HG03196 (cell line): ENCODE results near the gene EIF5.
"Not testable (repeated sequence)": the region's sequence is repeated elsewhere in the genome, so short reads cannot be mapped to it uniquely, and the experiment has no call there.

ENCODE experiments used
- ATAC-seq: cut with Tn5 transposase; IDR thresholded peaks from one replicate; pipeline ENCODE4 v1.9.1; 2021; ENCODE audit not compliant: unreplicated experiment

EIF5 gene

DNA sequence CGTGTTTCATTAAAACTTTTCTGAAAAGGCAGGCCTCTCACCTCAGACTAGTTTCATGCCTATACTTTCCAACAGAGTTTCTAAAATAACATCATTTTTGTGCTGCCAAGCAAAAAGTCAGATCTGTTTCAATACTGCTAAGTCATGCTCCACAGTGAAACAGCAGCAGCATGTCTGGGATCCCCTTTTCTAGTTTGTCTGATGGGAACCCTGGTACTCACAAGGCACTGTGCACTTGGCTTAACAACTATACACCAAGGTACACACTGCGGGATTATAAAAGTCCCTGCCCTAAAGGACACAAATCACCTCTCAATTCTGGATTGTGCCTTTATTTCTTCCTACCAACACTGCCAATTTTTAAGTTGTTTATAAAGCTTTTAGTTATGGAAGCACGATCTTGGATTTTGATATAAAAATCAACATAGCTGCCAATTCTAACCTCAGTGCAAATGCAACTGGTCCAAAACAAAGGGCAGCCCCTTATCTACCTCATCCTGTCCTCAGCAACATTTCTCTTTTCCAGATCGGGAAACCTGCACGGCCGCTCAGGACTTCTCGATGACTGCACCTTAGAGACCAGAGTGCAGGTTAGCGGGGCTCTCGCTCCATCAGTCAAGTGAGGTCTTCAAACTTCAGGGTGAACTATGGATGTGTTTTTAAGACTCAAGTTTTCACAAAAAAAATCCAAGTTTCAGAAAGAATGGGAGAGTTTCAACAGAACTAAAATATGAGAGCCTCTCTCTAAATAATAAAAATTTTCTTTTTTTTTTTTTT is 1.7 kb upstream of the EIF5 start:
- no peak for ATAC-seq

DNA sequence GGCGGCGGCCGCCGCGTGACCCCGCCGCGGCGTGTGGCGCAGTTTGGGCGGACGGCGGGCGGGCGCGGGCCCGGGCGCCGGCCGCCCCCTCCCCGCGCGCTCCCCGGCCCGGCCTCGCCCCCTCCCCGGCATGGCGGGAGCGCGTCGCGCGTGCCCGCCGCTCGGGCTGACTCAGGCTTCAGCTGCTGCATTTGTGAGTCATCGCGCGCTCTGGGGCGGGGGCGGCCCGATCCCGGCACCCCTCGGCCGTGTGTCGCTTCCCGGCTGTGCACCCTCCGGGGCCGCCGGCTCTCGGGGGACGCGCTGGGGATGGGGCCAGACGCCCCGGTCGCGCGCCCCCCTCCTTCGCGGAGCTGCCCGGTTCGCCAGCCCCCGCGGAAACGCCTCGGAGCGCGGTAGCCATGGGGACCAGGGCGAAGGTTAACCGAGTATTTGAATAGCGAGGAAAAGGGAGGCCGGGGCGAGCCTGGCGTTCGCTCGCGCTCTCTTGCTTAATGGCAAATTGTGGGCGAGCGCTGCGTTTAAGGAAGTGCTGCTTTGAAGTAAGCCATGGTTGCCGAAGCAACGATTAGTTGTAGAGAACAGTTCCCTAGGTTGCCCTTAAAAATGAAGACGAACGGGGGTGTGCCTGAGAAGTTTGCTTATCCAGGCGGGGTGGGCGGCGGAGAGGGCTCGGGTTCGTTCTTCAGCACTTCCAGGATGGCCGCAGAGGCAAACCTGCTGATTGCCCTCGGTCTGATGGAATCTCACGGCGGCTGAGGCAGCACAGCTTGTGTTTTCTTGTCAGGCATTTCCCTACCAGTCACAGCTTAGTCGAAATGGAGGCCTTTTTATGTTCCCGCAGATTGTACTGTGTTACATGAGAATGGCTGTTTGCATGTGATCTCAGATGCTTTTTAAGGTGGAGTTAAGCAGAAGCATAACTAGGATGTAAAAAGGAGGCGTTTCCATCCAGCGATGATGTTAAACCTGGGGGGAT is 896 bp downstream of the EIF5 start:
- peak; percentile 22 for ATAC-seq

DNA sequence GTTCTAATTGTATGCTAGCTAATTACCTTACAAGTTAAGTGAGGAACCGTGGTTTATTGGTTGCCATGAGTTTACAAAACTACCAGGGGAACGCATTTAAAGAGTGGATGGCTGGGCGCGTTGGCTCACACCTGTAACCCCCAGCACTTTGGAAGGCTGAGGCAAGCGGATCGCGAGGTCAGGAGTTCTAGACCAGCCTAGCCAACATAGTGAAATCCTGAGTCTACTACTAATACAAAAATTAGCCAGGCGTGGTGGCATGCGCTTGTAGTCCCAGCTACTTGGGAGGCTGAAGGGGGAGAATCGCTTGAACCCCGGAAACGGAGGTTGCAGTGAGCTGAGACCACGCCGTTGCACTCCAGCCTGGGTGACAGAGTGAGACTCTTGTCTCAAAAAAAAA is 2.2 kb downstream of the EIF5 start:
- no peak for ATAC-seq

DNA sequence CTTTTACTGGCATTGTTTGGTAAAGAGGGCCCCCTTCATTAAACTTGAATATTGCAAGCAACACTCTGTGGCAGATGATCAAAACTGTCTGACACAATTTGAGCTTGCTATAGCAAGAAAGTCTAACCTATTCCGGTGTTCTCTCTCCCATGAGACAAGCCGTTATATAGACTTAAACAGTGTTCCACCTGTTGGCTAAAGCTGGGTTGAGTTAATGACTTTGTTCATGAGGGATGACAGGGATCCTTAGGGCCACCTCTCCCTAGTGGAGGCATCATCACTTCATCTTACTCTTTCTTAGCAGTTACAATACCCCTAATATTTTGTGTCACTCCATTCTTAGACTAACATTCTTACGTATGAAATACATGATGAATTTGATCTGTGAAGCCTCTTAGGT is 3.8 kb downstream of the EIF5 start:
- ATAC-seq: no peak

DNA sequence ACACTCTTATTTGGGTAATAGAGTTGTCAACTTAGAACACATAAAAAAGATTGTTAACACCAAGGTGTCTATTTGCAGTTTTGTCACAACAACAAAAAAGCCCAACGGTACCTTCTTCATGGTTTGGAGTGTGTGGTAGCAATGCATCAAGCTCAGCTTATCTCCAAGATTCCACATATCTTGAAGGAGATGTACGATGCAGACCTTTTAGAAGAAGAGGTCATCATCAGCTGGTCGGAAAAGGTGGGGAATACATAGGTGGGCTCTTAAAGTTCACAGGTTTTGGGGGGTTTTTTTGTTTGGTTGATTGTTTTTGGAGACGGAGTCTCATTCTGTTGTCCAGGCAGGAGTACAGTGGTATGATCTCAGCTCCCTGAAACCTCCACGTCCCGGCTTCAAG is 5.5 kb downstream of the EIF5 start:
- no peak for ATAC-seq

DNA sequence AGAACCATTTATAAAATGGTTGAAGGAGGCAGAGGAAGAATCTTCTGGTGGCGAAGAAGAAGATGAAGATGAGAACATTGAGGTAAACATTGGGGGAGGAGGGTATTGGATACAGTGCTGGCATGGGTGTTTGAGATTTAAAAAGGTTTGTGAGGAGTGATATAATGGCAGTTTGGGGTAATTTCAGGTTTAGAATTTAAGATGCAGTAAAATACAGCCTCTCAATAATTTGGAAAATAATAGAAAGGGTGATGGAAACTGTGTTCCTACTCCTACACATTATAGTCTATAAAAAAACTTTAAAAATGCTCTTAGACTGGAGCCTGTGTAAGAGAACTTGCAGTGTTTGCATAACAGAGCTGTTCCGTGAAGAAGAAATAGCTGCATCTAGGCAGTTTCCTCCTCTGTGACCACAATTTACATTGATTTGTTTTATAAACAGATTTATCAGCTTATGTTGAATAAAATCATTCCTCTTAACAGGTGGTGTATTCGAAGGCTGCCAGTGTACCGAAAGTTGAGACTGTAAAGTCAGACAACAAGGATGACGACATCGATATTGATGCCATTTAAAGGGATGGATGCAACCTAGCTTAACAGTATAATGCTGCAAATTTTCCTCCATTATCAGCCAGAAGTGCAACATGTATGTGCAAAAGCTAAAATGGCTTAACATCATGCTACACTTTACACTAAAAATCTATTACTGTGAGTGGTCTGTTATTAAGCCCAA is 6.6 kb downstream of the EIF5 start:
- no peak for ATAC-seq

DNA sequence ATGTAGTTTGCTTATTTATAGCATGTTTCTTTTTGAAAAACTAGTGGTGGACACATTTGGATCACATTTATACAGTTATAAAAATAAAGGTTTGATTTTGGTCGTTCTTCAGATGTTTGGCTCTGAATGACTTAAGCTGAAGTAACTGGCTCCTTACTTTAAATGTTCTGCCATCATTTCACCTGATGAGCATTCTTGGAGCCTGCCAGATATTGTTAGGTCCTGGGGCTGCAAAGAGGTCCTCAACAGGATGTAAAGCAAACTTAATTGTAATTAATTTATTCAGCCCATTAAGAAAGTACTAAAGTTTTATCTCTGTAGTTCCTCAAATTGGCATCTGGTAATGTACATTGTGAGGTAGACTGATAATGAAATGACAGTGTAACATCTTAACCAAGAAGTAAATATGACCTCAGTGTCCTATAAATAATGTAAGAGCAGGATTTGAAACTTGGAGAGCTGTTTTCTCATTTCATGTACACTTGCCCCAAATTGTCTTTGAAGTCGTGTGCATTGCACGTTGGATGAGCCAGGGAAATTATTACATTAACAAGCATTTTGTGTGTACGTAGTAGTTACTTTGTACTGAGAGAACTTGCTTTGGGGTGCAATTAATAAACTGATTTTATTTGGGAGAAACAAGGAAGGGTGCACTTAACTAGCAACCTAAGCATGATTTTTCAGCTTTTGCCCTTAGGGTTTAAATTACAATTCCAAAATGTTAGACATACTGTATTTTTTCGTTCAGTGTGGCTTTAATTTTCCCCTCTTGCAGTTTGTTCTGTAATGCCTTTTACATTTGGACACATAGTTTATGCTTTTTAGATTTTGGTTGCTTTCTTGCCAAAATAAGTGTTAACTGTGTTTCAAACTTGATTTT is 7.5 kb downstream of the EIF5 start:
- ATAC-seq: no peak

DNA sequence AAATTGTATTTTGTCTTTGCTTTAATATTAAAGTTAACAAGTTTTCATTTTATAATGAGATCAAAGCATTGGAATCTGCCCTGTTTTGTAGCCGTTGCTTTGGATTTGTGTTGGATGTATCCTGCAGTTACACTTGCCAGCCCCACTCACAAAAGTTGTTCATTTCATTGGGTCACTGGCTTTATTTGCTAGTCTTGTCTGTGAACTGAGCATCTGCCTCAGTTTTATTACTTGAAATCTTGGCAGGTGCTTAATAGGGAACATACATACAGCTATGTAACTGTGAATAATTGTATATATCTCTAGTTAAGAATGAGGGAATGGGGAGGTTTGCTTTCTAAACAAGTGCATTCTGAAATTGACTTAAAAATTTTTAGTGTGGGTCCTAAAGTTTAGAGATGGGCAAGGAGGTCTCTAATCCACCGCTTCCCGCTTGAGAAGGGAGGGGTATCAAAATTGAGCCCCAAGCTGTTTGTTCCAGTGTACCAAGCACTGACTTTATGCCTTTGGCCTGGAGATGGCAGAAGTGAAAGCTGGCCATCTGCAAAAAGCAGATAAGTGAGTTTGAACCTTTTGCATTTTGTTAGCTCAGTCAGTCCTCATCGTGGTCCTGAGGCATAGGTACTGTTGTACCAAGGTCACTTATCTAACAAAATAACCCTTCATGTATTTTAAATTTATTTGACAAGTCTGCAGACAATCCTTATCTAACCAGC is 9.3 kb downstream of the EIF5 start:
- no peak for ATAC-seq

DNA sequence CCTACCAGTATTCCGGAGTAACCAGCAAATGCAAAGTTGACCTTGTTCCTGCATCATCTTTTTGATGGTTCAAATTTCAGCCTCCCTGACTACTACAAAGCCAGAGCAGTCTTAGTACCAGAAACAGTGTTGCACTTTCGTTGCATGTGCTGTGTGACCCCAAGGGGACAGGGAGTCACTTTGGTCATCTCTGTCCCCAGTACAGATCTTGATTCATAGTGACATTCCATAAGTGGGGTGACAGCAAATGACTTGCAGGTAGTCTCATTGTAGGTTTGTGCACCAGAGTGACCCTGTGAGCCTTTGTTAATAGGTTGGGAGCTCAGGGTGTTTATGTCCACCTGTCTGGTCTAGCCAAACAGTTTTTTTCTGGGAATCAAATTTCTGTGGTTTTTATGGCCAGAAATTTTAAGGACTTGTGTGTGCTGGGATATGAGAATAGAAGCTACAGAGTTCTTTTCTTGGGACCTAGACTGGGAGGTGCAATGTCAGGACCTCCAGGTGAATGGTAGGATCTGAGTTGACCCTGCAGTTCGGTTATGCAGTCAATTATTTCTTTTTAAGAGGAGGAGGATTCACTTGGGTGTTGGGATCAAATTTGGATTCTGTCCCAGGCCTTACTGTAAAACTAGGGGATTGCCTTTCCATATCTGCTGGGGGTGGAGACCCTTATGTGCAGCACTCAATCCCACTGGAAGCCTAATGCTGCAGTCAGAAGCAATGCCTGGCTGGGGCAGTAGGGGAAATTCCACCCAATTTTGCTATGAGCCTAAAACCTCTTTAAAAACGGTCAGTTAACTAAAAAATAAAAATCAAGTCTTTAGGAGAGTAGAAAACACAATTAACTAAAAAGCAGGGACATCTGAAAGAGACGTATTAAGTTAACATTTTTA is 10.1 kb downstream of the EIF5 start:
- ATAC-seq: no peak

DNA sequence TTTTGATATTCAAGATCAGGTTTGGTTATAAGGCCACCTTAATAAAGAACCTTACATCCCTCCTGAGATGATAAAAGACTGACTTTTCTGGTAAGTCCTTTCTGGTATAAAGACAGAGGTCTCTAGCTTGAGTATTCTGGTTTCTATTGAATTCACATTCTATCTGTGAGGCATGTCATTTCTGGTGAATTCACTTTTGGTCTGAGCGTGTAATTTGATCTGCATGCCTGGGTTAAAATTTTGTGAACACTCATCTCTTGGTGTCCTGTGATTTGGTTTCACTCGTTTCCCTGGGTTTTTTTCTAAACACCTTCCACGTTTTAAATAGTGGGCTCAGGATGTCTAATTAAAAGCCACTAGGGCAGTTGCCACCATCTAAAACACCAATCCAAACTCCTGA is 12.2 kb downstream of the EIF5 start:
- no peak for ATAC-seq

DNA sequence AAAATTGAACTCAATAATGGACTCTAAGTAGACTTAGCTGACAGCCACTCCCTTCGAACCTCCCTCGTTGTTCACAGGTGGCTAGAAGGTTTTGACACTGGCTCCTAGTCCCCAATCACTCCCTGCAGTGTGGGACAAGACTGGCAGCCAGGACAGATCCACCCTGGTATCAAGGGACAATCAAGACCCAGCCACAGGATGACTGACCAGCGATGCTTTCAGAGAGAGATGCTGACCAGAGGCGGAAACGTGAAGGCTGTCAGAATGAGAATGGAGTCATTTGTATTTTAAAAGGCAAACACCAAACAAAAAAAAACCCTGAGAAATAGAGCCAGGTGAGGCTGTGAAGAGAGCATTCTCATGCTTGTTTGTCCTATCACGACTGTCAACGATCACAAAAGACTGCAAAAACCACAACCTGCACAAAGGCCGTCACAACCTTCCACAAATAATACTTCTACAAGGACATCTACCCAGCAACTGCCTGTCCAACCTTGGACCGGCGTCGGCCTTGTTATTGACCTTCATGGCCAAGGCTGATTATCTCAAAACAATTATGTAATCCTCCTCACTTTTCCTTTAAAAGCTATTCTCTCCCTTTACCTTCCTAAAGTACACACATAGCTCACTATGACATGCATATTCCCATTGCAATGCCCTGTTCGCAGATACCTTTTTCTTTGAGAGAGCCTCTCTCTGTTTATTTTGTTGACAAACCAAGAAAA is 13.2 kb downstream of the EIF5 start:
- no peak for ATAC-seq

DNA sequence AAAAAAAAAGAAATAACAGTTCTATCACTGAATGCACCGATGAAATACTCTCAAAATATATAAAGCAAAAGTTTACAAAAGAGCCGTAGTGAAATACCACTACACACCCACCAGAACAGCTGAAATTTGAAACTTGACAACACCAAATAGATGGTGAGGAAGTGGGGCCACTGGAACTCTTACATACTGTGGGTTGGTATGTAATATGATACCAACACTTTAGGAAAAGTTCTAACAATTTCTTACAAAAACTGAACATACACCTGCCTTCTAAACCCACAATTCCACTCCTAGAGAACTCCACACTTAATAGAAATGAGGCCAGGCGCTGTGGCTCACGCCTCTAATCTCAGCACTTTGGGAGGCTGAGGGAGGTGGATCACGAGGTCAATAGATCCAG is 14.1 kb downstream of the EIF5 start:
- ATAC-seq: no peak

DNA sequence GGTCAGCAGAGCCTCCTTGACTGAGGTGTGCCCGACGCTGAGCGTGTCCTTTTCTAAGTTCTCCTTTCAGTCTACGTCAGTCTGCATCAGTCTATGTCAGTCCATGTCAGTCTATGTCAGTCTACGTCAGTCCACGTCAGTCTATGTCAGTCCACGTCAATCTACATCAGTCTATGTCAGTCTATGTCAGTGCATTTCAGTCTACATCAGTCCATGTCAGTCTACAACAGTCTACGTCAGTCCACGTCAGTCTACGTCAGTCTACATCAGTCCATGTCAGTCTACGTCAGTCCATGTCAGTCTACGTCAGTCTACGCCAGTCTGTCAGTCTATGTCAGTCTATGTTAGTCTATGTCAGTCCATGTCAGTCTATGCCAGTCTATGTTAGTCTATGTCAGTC is 15.9 kb downstream of the EIF5 start:
- ATAC-seq: no peak

DNA sequence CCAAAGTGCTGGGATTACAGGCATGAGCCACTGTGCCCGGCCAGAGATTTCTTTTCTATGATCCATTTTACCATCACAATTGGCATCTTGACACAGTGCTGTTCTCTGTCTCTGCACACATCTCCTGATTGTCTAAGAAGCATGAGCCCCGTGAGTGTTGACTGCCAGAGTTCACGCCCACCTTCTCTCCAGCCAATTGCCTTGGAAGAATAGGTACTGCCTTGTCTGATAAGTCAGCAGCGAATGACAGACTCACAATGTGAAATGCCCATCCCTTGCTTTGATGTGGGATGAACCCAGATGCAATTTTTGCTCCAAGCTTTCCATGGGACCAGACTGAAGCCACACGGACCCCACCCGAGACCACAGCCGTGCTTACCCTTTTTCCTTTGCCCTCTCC is 19.3 kb downstream of the EIF5 start:
- no peak for ATAC-seq

DNA sequence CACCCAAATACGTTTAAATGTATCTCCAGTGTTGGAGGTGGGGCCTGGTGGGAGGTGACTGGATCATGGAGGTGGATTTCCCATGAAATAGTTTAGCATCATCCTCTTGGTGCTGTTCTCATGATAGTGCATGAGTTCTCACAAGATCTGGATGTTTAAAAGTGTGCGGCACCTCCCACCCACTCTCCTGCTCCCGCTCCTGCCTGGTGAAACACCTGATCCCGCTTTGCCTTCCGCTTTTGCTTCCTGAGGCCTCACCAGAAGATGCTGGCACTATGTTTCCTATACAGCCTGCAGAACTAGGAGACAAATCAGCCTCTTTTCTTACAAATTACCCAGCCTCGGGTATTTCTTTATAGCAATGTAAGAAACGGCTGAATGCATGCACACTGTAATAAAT is 20.1 kb downstream of the EIF5 start:
- ATAC-seq: no peak

DNA sequence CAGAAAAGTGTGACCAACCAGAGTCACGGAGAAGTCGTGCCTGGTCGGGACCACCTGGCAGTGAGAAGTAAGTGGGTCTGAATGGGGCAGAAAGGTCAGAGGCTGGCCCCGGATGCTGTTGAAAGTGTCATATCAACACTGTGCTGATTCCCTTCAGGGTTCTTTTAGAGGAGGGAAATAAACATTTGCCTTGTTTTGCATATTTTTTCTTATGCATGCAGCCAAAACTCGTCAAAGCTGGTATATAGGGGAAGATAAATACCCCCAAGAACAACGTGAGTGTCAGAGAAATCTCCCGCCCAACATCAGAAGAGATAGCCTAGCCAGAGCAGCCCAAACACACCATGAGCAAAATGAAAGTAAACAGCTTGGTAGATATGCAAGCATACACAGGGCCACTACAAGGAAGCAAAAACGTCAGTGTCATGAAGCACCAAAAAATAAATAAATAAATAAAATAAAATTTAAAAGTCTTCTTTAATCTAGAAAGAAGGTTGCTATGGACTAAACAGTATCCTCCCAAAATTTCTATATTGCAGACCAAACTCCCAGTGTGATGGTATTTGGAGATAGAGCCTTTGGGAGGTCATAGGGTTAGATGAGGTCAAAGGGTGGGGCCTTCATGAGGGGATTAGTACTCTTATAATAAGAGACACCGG is 22.1 kb downstream of the EIF5 start:
- ATAC-seq: no peak

DNA sequence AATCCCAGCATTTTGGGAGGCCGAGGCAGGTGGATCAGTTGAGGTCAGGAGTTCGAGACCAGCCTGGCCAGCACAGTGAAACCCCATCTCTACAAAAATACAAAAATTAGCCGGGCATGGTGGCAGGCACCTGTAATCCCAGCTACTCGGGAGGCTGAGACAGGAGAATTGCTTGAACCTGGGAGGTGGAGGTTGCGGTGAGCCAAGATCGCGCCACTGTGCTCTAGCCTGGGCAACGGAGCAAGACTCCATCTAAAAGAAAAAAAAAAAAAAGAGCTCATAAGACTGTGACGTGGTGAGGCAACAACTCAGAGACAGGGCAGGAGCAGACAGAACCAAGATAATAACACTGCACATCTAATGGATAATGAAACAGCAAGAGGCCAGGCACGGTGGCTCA is 23.5 kb downstream of the EIF5 start:
- not testable (repeated sequence) for ATAC-seq

DNA sequence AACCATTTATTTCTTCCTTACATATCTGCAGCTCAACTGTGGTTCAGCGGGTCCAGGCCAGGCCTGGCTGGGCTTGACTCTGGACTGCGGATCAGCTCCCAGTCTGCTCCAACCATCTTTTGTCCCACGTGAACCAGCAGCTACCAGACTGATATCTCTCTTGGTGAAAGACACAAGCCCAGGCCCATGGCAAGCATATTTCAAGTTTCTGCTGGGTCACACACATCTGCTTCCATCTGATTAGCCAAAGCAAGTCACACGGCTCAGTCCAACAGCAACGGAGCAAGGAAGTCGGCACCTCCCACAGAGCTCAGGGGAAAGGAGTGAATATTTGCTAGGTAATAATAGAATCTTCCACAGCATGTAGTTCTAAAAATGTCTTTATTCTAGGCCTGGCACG is 26.5 kb downstream of the EIF5 start:
- ATAC-seq: no peak
